LNCAP (cell line): ENCODE measurements around the gene DOCK1.

Experiments
- TF ChIP-seq, protein P1 (sequence below): fragments of 450-650 bp; IDR thresholded peaks from 2 replicates; pipeline ENCODE4 v1.5.1; 2017; ENCODE audit warnings: mild to moderate bottlenecking

DOCK1 gene

DNA sequence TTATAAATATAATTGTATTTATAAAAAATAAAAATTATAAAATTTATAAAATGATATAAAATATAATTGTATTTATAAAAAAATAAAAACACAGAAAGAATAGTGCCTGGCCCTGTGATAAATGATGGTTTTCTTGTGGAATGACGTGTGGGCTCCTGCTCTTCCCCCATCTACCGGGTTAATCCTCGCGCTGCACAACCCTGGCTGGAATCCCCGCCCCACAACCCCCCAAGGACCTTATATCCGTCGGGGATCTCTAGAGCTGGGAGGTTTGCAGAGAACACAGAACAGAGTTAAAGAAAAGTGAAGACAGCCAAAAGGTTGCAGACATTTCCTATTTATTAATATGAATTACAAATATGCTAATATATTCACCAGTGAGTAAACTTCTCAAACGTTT is 548.5 kb downstream of the DOCK1 start:
- TF ChIP-seq, protein P1, sequence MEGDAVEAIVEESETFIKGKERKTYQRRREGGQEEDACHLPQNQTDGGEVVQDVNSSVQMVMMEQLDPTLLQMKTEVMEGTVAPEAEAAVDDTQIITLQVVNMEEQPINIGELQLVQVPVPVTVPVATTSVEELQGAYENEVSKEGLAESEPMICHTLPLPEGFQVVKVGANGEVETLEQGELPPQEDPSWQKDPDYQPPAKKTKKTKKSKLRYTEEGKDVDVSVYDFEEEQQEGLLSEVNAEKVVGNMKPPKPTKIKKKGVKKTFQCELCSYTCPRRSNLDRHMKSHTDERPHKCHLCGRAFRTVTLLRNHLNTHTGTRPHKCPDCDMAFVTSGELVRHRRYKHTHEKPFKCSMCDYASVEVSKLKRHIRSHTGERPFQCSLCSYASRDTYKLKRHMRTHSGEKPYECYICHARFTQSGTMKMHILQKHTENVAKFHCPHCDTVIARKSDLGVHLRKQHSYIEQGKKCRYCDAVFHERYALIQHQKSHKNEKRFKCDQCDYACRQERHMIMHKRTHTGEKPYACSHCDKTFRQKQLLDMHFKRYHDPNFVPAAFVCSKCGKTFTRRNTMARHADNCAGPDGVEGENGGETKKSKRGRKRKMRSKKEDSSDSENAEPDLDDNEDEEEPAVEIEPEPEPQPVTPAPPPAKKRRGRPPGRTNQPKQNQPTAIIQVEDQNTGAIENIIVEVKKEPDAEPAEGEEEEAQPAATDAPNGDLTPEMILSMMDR = no peak

GRCh38 chr10:127456122-127456521 is 550.9 kb downstream of the DOCK1 start:
- TF ChIP-seq, protein P1 = no peak

GRCh38 chr10:127458016-127458810 is 553.0 kb downstream of the DOCK1 start:
- TF ChIP-seq, protein P1 = no peak

DNA sequence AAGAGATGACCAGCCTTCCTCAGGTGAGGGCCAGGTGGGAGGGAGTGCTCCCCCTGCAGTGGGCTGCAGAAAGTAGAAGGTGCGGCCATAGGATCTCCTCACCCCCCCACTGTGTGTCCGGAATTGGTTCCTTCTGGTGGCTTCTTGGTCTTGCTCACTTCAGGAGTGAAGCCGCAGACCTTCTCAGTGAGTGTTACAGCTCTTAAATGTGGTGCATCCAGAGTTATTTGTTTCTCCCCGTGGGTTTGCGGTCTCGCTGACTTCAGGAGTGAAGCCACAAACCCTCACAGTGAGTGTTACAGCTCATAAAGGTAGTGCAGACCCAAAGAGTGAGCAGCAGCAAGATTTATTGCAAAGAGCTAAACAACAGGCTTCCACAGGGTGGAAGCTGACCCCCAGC is 553.6 kb downstream of the DOCK1 start:
- TF ChIP-seq, protein P1 = no peak

DNA sequence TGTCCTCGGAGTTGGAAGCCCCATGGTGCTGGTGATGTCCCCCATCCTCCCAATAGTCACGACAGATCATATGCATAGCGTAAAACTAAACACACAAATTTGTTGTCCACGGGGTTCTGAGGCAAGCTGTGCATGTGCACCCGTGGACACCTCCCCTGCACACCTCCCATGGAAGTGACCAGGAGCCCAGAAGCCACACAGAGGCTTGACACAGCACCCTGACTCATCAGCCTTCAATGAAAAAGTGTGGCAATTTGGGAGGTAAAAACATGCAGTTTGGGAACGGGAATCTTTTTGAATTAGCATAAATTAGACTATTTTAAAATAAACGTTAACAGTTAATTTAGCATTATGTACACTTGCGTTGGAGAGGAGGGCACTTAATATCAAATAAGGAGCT is 554.7 kb downstream of the DOCK1 start:
- TF ChIP-seq, protein P1 = no peak

- TF ChIP-seq, protein P1 = no peak
Measured at GRCh38 chr10:127462643-127463295, 557.5 kb downstream of the DOCK1 start.

DNA sequence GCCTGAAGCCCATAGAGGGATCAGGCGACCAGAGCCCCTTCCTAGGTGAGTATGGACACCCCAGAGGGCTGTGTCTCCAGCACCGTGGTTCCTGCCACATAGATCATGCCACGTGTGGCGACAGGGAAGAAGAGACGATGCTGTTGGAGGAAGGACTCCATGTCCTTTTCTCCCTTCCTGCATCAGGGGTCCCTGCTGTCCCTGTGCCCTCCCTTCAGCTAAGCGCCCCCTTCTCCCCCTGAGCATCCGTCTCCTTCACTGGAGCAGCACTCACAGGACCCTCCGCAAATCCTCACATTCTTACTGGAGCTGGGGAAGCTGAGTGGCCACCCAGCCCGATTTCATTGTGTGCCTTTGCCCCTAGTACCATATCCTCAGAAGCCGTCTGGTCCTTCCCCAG is 558.3 kb downstream of the DOCK1 start:
- TF ChIP-seq, protein P1 = no peak
